Right kidney (tissue), 1 donor: Measurements from ENCODE around the gene NUDCD3.

Experiments
- DNase-seq: peaks from one replicate; pipeline ENCODE4 v3.0.0-alpha.2; 2016

Gene NUDCD3

DNA sequence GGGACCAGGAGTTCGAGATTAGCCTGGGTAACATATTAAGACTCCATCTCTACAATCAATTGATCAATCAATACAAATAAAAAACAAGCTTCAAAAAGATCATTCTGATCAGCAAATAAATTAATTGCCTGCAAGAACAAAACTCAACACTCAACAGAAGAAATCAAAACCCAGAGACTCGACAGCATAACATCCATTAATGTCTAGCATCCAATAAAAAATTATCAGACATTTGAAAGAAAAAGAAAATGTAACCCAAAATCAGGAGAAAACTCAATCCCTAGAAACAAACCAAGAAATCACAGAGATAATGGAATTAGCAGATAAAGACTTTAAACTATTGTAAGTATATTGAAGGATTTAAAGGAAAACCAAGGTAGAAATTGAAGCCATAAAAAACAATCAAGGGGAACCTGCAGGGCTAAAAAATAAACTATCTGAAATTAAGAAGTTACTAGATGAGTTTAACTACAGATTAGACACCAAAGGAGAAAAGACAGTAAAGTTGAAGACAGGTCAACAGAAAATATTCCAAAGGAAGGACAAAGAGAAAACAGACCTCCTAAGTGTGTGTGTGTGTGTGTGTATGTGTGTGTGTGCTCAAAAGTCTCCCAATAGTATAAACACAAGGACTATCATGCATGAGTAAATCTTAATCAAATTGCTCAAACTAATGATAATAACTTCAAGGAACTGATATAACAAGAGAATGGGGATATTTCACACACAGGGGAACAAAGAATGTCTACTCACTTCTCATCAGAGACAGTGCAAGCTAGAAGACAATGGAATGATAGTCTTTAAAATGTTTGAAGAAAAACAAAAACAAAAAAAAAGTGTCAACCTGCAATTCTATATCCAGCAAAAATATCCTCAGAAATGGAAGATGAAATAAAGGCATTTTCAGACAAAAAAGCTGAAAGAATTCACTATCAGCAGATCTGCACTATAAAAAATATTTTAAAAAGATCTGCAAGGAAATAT lies 7.7 kb downstream of the NUDCD3 start:
- no peak for DNase-seq

DNA sequence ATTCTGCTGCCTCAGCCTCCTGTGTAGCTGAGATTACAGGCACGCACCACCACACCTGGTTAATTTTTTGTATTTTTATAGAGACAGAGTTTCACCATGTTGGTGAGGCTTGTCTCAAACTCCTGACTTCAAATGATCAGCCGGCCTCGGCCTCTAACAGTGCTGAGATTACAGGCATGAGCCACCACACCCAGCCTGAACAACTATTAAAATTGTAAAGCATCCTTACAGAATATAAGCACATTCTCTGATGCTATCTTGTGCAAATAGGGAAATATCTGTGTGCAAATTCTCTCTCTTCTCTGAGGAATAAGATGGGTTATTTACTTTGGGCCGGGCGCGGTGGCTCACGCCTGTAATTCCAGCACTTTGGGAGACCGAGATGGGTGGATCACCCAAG lies 12.5 kb downstream of the NUDCD3 start:
- DNase-seq: no peak

GRCh38 chr7:44477063-44477830 lies 13.2 kb downstream of the NUDCD3 start:
- DNase-seq: peak; percentile 46

- no peak for DNase-seq
Measured at GRCh38 chr7:44476313-44476712, 14.1 kb downstream of the NUDCD3 start.

- DNase-seq: no peak
Measured at GRCh38 chr7:44473295-44473694, 17.2 kb downstream of the NUDCD3 start.

GRCh38 chr7:44472843-44473242 lies 17.6 kb downstream of the NUDCD3 start:
- no peak for DNase-seq

DNA sequence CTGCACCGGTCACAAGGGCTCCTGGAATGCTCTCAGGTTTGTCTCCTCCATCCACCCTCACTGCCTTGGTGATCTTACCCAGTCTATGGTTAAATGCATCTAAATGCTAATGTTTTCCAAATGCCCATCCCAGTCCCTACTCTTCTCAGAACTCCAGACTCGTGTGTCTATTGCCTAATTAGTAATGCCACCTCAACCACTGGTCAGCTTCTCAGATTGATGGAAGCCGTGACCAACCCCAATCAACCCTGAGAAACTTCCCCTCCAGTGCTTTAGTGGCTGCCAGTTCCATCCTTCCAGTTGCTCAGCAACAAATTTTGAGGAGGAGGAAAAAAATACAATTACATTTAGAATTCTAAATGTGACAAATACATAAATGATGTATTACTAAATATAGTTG lies 18.6 kb downstream of the NUDCD3 start:
- no peak for DNase-seq

DNA sequence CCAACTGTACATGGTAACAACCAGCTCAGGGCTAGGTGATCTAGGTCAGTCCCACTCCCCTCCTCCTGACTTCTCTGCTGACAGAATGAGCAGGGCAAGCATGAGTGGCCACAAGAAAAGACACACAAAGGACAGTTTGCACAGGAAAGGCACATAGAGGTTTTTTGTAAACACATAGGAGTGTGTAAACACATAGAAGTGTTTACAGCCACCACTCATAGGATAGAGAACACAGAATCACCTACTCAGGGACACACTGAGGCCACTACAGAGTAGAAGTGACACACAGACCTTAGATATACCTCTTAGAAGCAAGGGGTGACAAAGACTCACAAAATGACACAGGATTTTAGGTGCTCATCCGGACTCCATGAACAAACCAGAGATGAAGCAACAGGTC lies 19.0 kb downstream of the NUDCD3 start:
- no peak for DNase-seq

DNA sequence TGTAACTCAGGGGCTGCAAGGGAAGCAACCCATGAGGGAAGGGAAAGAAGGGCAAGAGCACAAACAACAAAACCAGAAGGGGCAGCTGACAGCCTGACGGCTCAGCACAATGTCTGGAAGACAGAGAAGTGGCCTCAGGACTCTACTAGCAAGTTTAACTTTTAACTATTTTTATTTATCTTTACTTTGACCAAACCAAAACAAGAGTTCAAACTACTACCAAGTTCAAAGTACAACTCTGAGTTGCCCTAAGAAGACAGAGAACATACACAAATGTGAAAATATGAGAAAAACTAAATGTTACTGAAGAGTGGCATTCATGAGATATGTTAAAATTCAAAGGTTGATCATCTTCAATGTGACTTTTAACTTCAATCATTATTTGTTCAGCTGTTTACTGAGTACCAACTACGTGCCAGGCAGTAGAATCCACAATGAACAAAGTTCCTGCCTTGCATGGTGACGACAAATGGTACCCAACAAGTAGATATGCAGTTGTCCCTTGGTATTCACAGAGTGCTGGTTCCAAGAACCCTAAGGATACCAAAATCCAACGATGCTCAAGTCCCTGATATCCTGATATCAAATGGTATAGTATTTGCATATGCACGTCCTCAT lies 19.7 kb downstream of the NUDCD3 start:
- DNase-seq: no peak

DNA sequence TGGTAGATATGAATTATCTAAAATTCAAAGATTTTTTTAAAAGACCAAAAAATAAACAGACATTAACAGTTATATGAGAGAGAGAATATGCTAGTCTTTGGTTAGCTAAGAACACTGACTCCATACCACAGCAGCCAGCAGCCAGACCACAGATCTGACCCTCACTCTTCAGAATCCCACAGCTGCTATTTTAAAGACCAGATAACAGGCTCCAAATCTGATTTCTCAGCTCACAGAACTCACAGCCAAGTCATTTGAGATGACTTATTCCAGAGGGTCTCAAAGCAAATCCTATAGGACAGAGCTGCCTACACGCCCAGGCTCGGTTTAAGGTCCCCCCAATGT lies 20.4 kb downstream of the NUDCD3 start:
- no peak for DNase-seq

DNA sequence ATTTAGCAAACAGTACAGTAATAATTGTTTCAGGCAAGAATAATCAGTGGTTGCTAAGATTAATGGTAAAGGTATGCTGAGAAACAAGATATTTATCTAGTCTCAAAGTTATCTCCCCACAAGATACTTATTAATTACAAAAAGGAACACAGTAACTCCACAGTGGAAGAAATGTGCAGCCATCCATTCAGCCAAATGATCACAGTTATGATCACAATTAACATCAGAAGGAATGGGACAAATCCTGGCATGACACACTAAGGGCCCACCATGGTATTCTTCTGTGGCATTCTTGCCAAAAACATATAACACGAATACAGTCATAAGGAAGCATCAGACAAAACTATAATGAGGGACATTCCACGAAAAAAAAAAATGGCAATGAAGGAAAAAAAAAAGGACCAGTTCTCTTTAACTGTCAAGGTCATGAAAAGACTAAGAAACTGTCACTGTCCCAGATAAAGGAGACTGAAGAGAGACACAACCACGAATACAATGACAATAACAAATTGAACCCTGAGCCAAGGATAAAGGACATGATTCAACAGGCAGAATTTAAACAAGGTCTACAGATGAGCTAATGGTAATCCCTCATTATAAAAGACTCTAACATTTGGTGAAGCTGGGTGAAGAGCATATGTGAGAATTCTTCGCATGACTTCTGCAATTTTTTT lies 20.9 kb downstream of the NUDCD3 start:
- no peak for DNase-seq

GRCh38 chr7:44467217-44467548 lies 23.3 kb downstream of the NUDCD3 start:
- no peak for DNase-seq

GRCh38 chr7:44466300-44467216 lies 23.9 kb downstream of the NUDCD3 start:
- DNase-seq: no peak

- DNase-seq: no peak
Measured at GRCh38 chr7:44465490-44465889, 25.0 kb downstream of the NUDCD3 start.

DNA sequence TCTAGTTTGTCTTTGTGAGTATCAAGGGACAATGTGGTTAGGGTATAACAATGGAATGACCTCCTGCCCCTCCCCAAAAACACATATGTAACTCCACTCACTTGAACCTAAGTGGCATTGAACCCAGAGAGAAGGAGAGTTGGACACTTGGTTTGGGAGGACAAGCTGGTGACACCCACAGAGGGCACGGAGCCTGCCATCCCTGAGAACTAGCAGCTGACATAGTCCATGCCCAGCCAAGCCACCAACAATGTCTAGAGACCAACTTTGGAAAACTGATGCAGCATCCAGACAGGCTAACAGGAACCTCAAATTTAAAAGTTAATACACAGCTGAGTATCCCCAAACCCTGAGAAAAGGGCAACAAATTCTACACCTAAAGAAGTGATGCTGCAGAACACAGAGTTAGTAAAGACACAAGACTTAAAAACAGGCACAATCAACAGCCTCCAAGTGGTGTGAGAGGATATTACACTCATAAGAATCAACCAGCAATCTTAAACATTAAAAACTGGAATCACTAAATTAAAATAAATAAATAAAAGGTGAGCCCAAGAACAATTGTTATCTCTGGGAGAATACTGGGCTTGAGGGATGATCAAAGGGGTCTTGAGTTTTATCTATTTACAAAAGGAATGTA lies 27.2 kb downstream of the NUDCD3 start:
- DNase-seq: no peak

DNA sequence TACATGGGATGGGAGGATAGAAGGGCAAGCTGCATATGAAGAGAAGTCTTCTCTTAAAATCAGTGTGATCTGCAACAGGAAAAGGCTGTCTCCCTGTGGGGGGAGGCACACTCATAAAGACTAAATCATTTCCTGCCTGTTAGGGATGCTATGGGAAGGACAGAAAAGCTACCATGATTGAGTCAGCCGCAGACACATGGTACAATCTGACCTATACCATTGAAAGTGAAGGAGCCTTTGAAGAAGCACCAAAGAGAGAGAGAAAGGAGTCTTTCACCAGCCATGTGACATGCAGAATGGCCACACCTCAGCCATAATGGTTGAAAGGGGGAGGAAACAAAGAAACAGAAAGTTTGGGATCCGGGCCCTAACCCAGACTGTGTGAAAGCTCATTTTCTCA lies 29.1 kb downstream of the NUDCD3 start:
- DNase-seq: no peak

DNA sequence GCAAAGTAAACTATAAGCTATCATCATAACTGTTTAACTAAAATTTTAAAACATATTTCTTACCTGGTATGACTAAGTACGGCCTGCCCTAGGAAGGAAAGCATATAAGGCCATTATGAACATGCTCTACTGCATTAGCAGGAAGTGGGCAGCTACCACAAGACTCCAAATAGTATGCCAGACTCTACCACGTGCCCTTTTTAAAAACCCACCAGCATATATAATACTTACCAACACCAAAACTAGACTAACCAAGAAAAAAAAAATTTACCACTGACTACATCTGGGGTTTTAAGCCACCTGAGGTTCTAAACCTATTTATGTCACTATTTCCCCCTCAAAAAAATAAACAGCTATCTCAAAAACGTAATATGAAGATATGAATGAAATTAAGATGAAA lies 30.1 kb downstream of the NUDCD3 start:
- DNase-seq: no peak

DNA sequence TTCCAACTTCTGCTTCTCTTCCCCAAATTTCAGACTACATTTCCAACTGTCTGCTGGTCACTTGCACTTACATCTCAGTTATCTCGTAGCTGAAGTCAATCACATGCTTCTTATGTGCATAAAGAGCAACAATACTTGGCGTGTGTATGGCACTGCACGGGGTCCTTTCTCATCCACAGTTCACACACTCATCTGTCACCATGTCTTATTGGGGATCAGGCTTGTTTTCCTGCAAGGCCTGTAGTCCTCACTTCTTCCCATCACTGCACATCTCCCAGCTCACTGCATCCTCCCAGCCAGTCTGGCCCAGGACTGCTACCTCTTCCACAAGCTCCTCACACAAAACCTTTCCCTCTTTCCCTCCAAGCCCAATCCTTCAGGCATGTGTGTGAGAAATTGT lies 35.3 kb downstream of the NUDCD3 start:
- DNase-seq: no peak

DNA sequence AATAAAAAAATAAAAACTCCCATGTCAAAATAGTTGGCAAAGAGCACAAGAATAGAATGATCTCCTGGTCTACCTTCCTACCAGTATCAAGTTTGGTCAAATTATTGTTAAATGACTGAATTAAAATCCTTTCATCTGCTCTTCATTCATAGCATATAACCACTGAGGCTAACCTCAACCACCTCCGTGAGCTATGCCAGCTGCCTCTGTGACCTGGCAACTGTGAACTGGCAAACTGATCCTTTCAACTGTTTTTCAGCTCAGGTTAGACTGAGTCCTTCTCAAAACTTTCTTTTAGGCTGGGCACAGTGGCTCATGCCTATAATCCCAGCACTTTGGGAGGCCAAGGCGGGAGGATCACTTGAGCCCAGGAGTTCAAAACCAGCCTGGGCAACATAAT lies 36.1 kb downstream of the NUDCD3 start:
- DNase-seq: no peak

DNA sequence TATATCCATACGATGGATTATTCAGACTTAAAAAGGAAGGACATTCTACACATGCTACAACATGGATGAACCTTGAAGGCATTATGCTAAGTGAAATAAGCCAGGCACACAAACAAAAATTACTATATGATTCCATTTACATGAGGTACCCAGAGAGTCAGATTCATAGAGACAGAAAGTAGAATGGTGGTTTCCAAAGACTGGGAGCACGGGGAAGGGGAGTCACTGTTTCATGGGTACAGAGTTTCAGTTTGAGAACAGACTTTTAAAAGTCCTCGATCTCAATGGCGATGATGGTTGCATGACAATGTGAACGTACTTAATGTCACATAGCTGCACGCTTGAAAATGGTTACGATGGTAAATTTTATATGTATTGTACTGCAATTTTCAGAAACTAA lies 39.3 kb downstream of the NUDCD3 start:
- no peak for DNase-seq

DNA sequence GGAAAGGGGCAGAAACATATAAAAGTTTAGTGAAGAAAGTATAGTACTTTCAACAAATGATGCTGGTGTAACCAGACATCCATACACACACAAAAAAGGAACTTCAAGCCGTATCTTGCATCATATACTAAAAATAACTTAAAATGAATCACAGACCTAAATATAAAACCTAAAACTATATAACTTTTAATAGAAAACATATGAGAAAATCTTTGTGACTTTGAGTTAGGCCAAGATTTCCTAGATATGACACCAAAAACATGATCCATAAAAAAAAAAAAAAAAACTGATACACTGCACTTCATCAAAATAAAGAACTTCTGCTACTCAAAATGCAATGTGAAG lies 40.9 kb downstream of the NUDCD3 start:
- no peak for DNase-seq
